CD8-positive, alpha-beta memory T cell (primary cell): ENCODE measurements around the gene PPOX. TPM values are rescaled to one million over a fixed set of nuclear protein-coding genes. Genes with fewer than 3 reads are reported as not detected.

Source experiments
- CTCF ChIA-PET: fragments of 350-600 bp; sonication (Branson Sonifier 250); formaldehyde crosslinking; loops from one replicate; lab custom pipeline; 2021; ENCODE audit warnings: antibody characterized with exemption; lab: Charles Lee
- POLR2A ChIA-PET: fragments of 350-600 bp; sonication (Branson Sonifier 250); formaldehyde crosslinking; loops from one replicate; lab custom pipeline; 2021; ENCODE audit warnings: antibody characterized with exemption; lab: Charles Lee
- DNase-seq, 5 donors: peaks; one replicate each; pipeline versions ENCODE4 v3.0.0 to v3.0.0-alpha.2; 2020 to 2022; ENCODE audit warnings: mixed read lengths in 1 of 5
- H3K27ac ChIP-seq: one replicate; pipeline ENCODE4 v1.7.0; 2013; ENCODE audit warnings: low read depth, mild to moderate bottlenecking, low read length, moderate library complexity
- H3K27me3 ChIP-seq: 2 replicates; pipeline ENCODE4 v1.7.0; 2013; ENCODE audit warnings: low read length, mild to moderate bottlenecking; ENCODE audit not compliant: insufficient read depth, poor library complexity, severe bottlenecking
- H3K36me3 ChIP-seq: 2 replicates; pipeline ENCODE4 v1.7.0; 2013; ENCODE audit warnings: mild to moderate bottlenecking, low read length, moderate library complexity; ENCODE audit not compliant: insufficient read depth
- H3K4me1 ChIP-seq: 2 replicates; pipeline ENCODE4 v1.7.0; 2013; ENCODE audit warnings: mild to moderate bottlenecking, low read length, moderate library complexity; ENCODE audit not compliant: insufficient read depth
- H3K4me3 ChIP-seq: 2 replicates; pipeline ENCODE4 v1.7.0; 2013; ENCODE audit warnings: mild to moderate bottlenecking, low read length
- H3K9me3 ChIP-seq: 2 replicates; pipeline ENCODE4 v1.7.0; 2013; ENCODE audit warnings: mild to moderate bottlenecking, low read length
- H3K27ac Mint-ChIP-seq, 8 donors: one replicate each; pipeline ENCODE4 v1.8.0; 2020 to 2021; ENCODE audit warnings: mixed read lengths in 8 of 8, mild to moderate bottlenecking in 6 of 8, inconsistent platforms in 3 of 8, moderate library complexity in 3 of 8
- H3K27me3 Mint-ChIP-seq, 2 donors: one replicate each; pipeline ENCODE4 v1.8.0; 2020 to 2021; ENCODE audit warnings: mixed read lengths in 2 of 2, mild to moderate bottlenecking in 1 of 2, moderate library complexity in 1 of 2
- H3K36me3 Mint-ChIP-seq, 3 donors: one replicate each; pipeline ENCODE4 v1.8.0; 2020 to 2021; ENCODE audit warnings: mixed read lengths in 3 of 3, inconsistent platforms in 1 of 3, mild to moderate bottlenecking in 1 of 3
- H3K4me1 Mint-ChIP-seq, 3 donors: one replicate each; pipeline ENCODE4 v1.8.0; 2020 to 2021; ENCODE audit warnings: mixed read lengths in 3 of 3, inconsistent platforms in 1 of 3, mild to moderate bottlenecking in 1 of 3
- H3K4me3 Mint-ChIP-seq, 7 donors: one replicate each; pipeline ENCODE4 v1.8.0; 2020 to 2021; ENCODE audit warnings: mixed read lengths in 7 of 7, mild to moderate bottlenecking in 6 of 7, moderate library complexity in 4 of 7, inconsistent platforms in 2 of 7
- H3K9me3 Mint-ChIP-seq, 5 donors: one replicate each; pipeline ENCODE4 v1.8.0; 2020 to 2022; ENCODE audit warnings: mixed read lengths in 5 of 5, mild to moderate bottlenecking in 3 of 5, moderate library complexity in 2 of 5, inconsistent platforms in 1 of 5
- polyA plus RNA-seq: library from polyadenylated mRNA; unstranded; fragments of 300-500 nt; fragmentation: Illumina TruSeq; gene quantifications from one replicate; pipeline ENCODE4 v1.2.3, GENCODE V29; 2021
- total RNA-seq, 2 experiments: library from RNA; stranded (reverse); gene quantifications; one replicate each; pipeline ENCODE4 v1.2.3, GENCODE V29; 2021

PPOX gene
- total and polyA plus RNA-seq, 3 experiments from 2014 or later = 17.6 to 31.3 (median 24.4) TPM

DNA sequence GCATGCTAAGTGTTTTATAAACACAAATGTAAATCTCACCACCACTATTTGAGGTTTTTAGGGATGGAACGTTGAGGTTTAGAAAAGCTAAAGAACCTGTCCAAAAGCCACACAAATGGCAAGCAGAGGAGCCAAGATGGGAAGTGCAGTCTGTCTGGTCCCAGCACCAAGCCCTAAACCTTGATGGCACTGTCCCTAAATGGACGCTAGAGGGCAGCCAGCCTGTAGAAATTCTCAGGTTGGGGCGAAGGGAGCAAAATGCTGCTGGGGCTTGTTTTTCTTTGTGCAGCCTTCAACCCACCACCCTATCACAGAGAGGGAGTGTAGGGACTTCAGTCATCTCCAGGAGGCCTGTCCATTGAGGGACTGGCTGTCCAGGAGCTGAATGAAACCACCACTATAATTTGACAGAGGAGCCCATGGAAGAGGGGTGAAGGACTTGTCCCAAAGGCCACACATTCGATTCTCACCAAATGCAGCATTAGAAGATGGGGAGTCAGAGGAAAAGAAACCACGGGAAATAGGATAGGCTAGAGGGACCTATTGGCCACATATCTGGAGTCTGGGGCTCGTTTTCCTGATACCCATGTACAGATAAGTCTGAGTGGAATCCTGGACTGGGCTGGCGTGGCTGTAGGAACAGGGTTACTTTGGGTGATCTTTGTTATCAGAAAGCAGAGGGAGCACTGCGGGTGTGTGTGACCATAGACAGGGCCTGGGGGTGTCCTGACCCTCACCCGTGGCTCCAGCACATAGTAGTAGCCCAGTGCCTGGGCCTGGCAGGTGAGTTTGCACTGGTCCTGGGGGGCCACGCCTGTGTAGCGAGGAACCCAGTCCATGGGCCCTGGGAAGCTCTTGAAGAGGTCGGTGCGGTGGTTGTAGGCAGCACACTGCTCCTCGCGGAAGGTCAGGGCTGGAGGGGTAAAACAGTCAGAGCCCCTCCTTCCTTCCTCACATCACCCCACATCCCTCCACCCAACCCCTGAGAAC is 26.5 kb downstream of the PPOX start:
- H3K9me3 Mint-ChIP-seq = no peaks in the 10 kb centered on the region
- H3K27ac Mint-ChIP-seq = peak overlapping the region; percentile 67 to 99 (median 90)
- H3K4me3 Mint-ChIP-seq = peak overlapping the region in 5 of 7 donors; percentile 13 to 86 (median 61)
- POLR2A ChIA-PET = interaction anchor here (2.0 to 2.3 kb wide), 2 partner anchors 9 to 10 kb away, joined by 7 to 11 read pairs; partner anchors contain the start of gene NDUFS2
- H3K4me1 Mint-ChIP-seq = peaks cover 40 to 61% (median 45%) of the 10 kb centered on the region in 3 donors
- peaks cover 0 to 2% (median 0%) of the 10 kb centered on the region in 3 donors for H3K36me3 Mint-ChIP-seq
- Histone ChIP-seq H3K27me3 (no peaks in the 10 kb centered on the region), H3K4me1 (peaks cover 48% of the 10 kb centered on the region), H3K27ac (no peak overlapping the region), H3K9me3 (no peaks in the 10 kb centered on the region), H3K4me3 (no peak overlapping the region), H3K36me3 (no peaks in the 10 kb centered on the region)
- H3K27me3 Mint-ChIP-seq = peaks cover 0 to 3% of the 10 kb centered on the region in 2 donors
- CTCF ChIA-PET = interaction anchor here (0.6 to 5.0 kb wide), 17 partner anchors 10 to 182 kb away, joined by 3 to 71 read pairs (median 7); partner anchors contain the start of genes APOA2, B4GALT3, DEDD and FCER1G
- DNase-seq = peak; percentile 43 to 76 (median 63)

DNA sequence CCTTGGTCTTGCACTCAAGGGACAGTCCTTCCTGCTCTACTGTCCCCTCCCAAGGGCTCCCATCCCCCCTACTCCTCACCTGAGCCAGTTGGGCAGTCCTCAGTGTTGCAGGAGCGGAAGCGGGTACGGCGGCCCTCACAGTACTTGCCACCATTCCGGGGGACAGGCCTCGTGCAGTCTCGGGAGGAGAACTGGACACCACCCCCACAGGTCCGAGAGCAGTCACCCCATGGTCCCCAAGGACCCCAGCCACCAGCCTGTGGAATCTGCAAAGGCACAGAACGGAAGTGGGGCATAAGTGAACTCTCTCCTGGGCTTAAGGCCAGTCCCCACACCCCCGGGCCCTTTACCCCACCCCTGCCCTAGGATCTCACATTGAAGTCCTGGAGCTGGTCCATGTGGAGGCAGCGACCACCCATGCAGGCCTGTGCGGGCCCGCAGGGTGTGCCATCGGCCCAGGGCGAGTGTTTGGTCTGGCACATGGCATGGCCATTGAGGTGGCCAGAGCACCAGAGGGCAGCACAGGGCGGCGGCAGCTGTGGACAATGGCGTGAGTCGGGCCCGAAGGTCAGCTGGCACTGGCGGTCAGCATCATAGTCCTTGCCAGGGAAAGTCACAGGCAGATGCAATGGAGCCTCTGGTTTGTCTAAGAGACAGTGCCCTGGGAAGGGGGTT is 27.5 kb downstream of the PPOX start:
- Mint-ChIP-seq H3K4me1 (peaks cover 36 to 54% (median 39%) of the 10 kb centered on the region in 3 donors), H3K27ac (peak overlapping the region in 3 of 8 donors; percentile 58 to 80 (median 75)), H3K4me3 (no peak overlapping the region), H3K36me3 (peaks cover 0 to 2% (median 0%) of the 10 kb centered on the region in 3 donors), H3K27me3 (peaks cover 0 to 2% of the 10 kb centered on the region in 2 donors), H3K9me3 (no peaks in the 10 kb centered on the region)
- no peaks in the 10 kb centered on the region for H3K36me3 ChIP-seq
- no peaks in the 10 kb centered on the region for H3K27me3 ChIP-seq
- no peak overlapping the region for H3K27ac ChIP-seq
- ChIA-PET POLR2A (interaction anchor here (1.0 kb wide), 1 partner anchor 28 kb away, joined by 3 read pairs; the partner anchor contains the start of gene PPOX), CTCF (interaction anchor here (1.0 to 5.0 kb wide), 12 partner anchors 9 to 61 kb away, joined by 3 to 71 read pairs (median 10); partner anchors contain the start of genes APOA2, B4GALT3, DEDD and FCER1G)
- peaks cover 40% of the 10 kb centered on the region for H3K4me1 ChIP-seq
- H3K4me3 ChIP-seq = no peak overlapping the region
- H3K9me3 ChIP-seq = no peaks in the 10 kb centered on the region
- DNase-seq = no peak

- H3K4me3 Mint-ChIP-seq = peak overlapping the region; percentile 12 to 67 (median 38)
- H3K27ac ChIP-seq = no peak overlapping the region
- peaks cover 40% of the 10 kb centered on the region for H3K4me1 ChIP-seq
- H3K4me3 ChIP-seq = no peak overlapping the region
- H3K27me3 ChIP-seq = no peaks in the 10 kb centered on the region
- no peaks in the 10 kb centered on the region for H3K9me3 ChIP-seq
- H3K27me3 Mint-ChIP-seq = peaks cover 0 to 2% of the 10 kb centered on the region in 2 donors
- no peak for DNase-seq
- CTCF ChIA-PET = interaction anchor here (1.0 to 4.4 kb wide), 5 partner anchors 13 to 30 kb away, joined by 3 to 71 read pairs (median 7); partner anchors contain the start of genes PPOX and TOMM40L
- H3K27ac Mint-ChIP-seq = peak overlapping the region; percentile 38 to 94 (median 82)
- H3K9me3 Mint-ChIP-seq = no peaks in the 10 kb centered on the region
- peaks cover 32 to 54% (median 38%) of the 10 kb centered on the region in 3 donors for H3K4me1 Mint-ChIP-seq
- H3K36me3 Mint-ChIP-seq = peaks cover 0 to 2% (median 0%) of the 10 kb centered on the region in 3 donors
- POLR2A ChIA-PET = no interaction called here
- H3K36me3 ChIP-seq = no peaks in the 10 kb centered on the region
Observed at GRCh38 chr1:161195171-161195570, 28.9 kb downstream of the PPOX start.

GRCh38 chr1:161196111-161196510 is 29.9 kb downstream of the PPOX start:
- H3K4me3 ChIP-seq = no peak overlapping the region
- H3K27ac ChIP-seq = no peak overlapping the region
- peaks cover 42 to 60% (median 48%) of the 10 kb centered on the region in 3 donors for H3K4me1 Mint-ChIP-seq

DNA sequence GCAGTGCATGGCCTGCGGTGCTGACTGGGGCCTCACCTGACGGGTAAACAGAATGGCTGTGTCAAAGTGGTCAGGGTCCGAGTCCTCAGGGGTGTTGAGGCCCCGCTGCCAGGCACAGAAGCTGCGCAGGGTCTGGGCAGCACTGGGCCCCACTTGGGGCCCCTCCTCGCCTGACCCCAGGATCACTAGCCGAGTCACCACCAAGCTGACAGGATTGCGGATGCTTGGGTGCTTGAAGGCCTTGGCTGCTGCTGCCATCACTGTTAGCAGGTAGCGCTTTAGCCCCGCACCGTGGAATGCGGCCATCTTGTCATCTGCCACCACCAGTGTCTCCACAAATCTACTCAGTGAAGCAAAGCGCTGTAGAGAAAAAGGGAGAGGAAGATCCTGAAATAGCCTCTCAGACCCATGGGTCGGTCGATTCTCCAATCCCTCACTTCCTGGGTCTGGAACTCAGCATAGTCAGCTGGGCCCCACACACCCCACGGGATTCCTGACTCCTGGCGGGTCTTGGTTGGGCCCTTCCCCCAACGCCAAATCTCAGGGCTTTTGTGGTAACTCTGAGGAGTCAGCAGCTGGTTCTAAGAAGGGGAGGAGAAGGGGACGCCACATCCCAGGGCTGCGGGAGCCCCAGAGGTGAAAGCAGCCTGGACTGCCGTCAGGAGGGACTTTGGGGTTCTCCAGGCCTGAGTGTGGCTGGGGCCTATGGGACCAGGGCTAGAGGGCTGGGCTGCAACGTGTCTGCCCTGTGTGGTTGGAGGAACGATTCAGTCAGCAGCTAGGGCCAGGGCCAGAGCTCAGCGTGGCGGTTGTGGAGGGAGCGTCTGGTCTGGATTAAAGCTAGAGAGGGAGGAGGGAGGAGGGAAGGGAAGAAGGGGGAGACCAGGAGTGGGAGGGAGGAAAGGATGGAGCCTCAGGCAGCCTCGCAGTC is 30.6 kb downstream of the PPOX start:
- Histone ChIP-seq H3K4me1 (peaks cover 55% of the 10 kb centered on the region), H3K36me3 (no peaks in the 10 kb centered on the region), H3K27me3 (no peaks in the 10 kb centered on the region), H3K4me3 (no peak overlapping the region), H3K9me3 (no peaks in the 10 kb centered on the region), H3K27ac (no peak overlapping the region)
- peak overlapping the region in 1 of 8 donors; percentile 6 for H3K27ac Mint-ChIP-seq
- no peak for DNase-seq
- peaks cover 0 to 2% of the 10 kb centered on the region in 2 donors for H3K27me3 Mint-ChIP-seq
- peak overlapping the region in 1 of 7 donors; percentile 10 for H3K4me3 Mint-ChIP-seq
- POLR2A ChIA-PET = interaction anchor here (0.6 kb wide), 1 partner anchor 9 kb away, joined by 4 read pairs; no protein-coding TSS in a partner anchor
- peaks cover 48 to 64% (median 55%) of the 10 kb centered on the region in 3 donors for H3K4me1 Mint-ChIP-seq
- H3K9me3 Mint-ChIP-seq = no peaks in the 10 kb centered on the region
- peaks cover 0 to 2% (median 0%) of the 10 kb centered on the region in 3 donors for H3K36me3 Mint-ChIP-seq
- CTCF ChIA-PET = interaction anchor here (1.2 to 2.2 kb wide), 3 partner anchors 28 to 56 kb away, joined by 3 to 7 read pairs (median 4); partner anchors contain the start of genes PPOX and TOMM40L

More at GRCh38 chr1:161196111-161196510, 29.9 kb downstream of the PPOX start:
- ChIA-PET POLR2A (no interaction called here), CTCF (interaction anchor here (1.2 to 2.2 kb wide), 2 partner anchors 29 to 30 kb away, joined by 4 to 7 read pairs; partner anchors contain the start of genes PPOX and TOMM40L)
- no peak overlapping the region for H3K4me3 Mint-ChIP-seq
- peaks cover 0 to 2% of the 10 kb centered on the region in 2 donors for H3K27me3 Mint-ChIP-seq
- DNase-seq = no peak
- H3K36me3 Mint-ChIP-seq = peaks cover 0 to 2% (median 0%) of the 10 kb centered on the region in 3 donors
- H3K27ac Mint-ChIP-seq = peak overlapping the region in 3 of 8 donors; percentile 38 to 83 (median 66)
- Histone ChIP-seq H3K27me3 (no peaks in the 10 kb centered on the region), H3K4me1 (peaks cover 49% of the 10 kb centered on the region), H3K9me3 (no peaks in the 10 kb centered on the region), H3K36me3 (no peaks in the 10 kb centered on the region)
- H3K9me3 Mint-ChIP-seq = no peaks in the 10 kb centered on the region

- Mint-ChIP-seq H3K9me3 (no peaks in the 10 kb centered on the region), H3K27ac (no peak overlapping the region), H3K36me3 (peaks cover 0 to 6% (median 0%) of the 10 kb centered on the region in 3 donors), H3K27me3 (peaks cover 0 to 2% of the 10 kb centered on the region in 2 donors), H3K4me3 (peak overlapping the region in 2 of 7 donors; percentile 10 to 48), H3K4me1 (peaks cover 46 to 64% (median 55%) of the 10 kb centered on the region in 3 donors)
- ChIA-PET CTCF (interaction anchor here (1.4 to 2.2 kb wide), 3 partner anchors 27 to 57 kb away, joined by 3 to 10 read pairs (median 7); partner anchors contain the start of gene TOMM40L), POLR2A (no interaction called here)
- Histone ChIP-seq H3K4me3 (no peak overlapping the region), H3K27ac (no peak overlapping the region), H3K36me3 (no peaks in the 10 kb centered on the region), H3K9me3 (no peaks in the 10 kb centered on the region), H3K27me3 (no peaks in the 10 kb centered on the region), H3K4me1 (peaks cover 51% of the 10 kb centered on the region)
- no peak for DNase-seq
Observed at GRCh38 chr1:161197560-161198193, 31.5 kb downstream of the PPOX start.
